Ishikawa (cell line): ENCODE results near the gene AQP12B.

Experiments
- CEBPB ChIP-seq: IDR thresholded peaks from 2 replicates; pipeline ENCODE4 v1.6.1; 2012
- CREB1 ChIP-seq: IDR thresholded peaks from 2 replicates; pipeline ENCODE4 v1.6.1; 2012; ENCODE audit warnings: low read depth
- EGR1 ChIP-seq: IDR thresholded peaks from 2 replicates; pipeline ENCODE4 v1.6.1; 2012
- EP300 ChIP-seq: IDR thresholded peaks from 2 replicates; pipeline ENCODE4 v1.6.1; 2012; ENCODE audit warnings: borderline replicate concordance
- FOXM1 ChIP-seq: IDR thresholded peaks from 2 replicates; pipeline ENCODE4 v1.6.1; 2012; ENCODE audit warnings: low read depth, borderline replicate concordance
- NFIC ChIP-seq: IDR thresholded peaks from 2 replicates; pipeline ENCODE4 v1.6.1; 2012
- RAD21 ChIP-seq: IDR thresholded peaks from 2 replicates; pipeline ENCODE4 v1.6.1; 2012; ENCODE audit warnings: low read depth
- TAF1 ChIP-seq: IDR thresholded peaks from 2 replicates; pipeline ENCODE4 v1.6.1; 2012; ENCODE audit warnings: low read depth, mild to moderate bottlenecking
- TCF12 ChIP-seq: IDR thresholded peaks from 2 replicates; pipeline ENCODE4 v1.6.1; 2012; ENCODE audit warnings: low read depth
- TEAD4 ChIP-seq: IDR thresholded peaks from 2 replicates; pipeline ENCODE4 v1.6.1; 2012
- YY1 ChIP-seq: IDR thresholded peaks from 2 replicates; pipeline ENCODE4 v1.6.1; 2012; ENCODE audit warnings: low read depth
- ZBTB7A ChIP-seq: IDR thresholded peaks from 2 replicates; pipeline ENCODE4 v1.6.1; 2012; ENCODE audit warnings: low read depth
- TF ChIP-seq, protein P1 (sequence below): IDR thresholded peaks from 2 replicates; pipeline ENCODE4 v1.6.1; 2012
- TF ChIP-seq, protein P2 (sequence below): IDR thresholded peaks from 2 replicates; pipeline ENCODE4 v1.6.1; 2012; ENCODE audit warnings: low read depth, mild to moderate bottlenecking
- TF ChIP-seq, protein P3 (sequence below): IDR thresholded peaks from 2 replicates; pipeline ENCODE4 v1.6.1; 2012

Gene AQP12B

DNA sequence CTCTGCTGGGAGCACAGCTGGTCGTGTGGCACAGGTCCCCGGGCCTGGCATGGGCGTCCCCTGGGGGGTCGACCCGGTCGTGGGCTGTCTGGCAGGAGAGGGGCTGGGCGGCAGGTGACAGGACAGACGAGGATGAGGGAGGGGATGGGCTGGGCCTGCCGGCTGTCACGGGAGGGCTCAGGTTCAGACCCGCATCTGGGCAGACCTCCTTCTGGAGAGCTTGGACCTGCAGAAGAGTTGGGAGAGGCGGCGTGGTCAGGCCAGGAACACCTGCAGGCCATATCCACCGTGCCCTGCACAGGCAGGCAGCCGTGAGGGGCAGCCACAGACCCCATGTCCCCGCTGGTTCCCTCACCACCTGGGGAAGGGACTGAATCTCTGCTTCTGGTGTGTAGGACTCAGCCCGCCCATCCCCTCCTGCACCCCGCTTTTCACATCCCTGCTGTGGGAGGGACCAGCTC is 34.5 kb upstream of the AQP12B start:
- TF ChIP-seq TAF1, result no peak
- TF ChIP-seq, protein P1, sequence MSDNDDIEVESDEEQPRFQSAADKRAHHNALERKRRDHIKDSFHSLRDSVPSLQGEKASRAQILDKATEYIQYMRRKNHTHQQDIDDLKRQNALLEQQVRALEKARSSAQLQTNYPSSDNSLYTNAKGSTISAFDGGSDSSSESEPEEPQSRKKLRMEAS, result no peak
- TF ChIP-seq CEBPB, result no peak
- TF ChIP-seq TCF12, result no peak
- no peak for TF ChIP-seq YY1
- no peak for TF ChIP-seq FOXM1
- no peak for TF ChIP-seq RAD21
- no peak for TF ChIP-seq EP300
- no peak for TF ChIP-seq NFIC
- no peak for TF ChIP-seq TEAD4
- TF ChIP-seq, protein P2, sequence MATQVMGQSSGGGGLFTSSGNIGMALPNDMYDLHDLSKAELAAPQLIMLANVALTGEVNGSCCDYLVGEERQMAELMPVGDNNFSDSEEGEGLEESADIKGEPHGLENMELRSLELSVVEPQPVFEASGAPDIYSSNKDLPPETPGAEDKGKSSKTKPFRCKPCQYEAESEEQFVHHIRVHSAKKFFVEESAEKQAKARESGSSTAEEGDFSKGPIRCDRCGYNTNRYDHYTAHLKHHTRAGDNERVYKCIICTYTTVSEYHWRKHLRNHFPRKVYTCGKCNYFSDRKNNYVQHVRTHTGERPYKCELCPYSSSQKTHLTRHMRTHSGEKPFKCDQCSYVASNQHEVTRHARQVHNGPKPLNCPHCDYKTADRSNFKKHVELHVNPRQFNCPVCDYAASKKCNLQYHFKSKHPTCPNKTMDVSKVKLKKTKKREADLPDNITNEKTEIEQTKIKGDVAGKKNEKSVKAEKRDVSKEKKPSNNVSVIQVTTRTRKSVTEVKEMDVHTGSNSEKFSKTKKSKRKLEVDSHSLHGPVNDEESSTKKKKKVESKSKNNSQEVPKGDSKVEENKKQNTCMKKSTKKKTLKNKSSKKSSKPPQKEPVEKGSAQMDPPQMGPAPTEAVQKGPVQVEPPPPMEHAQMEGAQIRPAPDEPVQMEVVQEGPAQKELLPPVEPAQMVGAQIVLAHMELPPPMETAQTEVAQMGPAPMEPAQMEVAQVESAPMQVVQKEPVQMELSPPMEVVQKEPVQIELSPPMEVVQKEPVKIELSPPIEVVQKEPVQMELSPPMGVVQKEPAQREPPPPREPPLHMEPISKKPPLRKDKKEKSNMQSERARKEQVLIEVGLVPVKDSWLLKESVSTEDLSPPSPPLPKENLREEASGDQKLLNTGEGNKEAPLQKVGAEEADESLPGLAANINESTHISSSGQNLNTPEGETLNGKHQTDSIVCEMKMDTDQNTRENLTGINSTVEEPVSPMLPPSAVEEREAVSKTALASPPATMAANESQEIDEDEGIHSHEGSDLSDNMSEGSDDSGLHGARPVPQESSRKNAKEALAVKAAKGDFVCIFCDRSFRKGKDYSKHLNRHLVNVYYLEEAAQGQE, result no peak
- no peak for TF ChIP-seq ZBTB7A
- TF ChIP-seq, protein P3, sequence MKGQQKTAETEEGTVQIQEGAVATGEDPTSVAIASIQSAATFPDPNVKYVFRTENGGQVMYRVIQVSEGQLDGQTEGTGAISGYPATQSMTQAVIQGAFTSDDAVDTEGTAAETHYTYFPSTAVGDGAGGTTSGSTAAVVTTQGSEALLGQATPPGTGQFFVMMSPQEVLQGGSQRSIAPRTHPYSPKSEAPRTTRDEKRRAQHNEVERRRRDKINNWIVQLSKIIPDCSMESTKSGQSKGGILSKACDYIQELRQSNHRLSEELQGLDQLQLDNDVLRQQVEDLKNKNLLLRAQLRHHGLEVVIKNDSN, result no peak
- TF ChIP-seq CREB1, result no peak
- no peak for TF ChIP-seq EGR1

DNA sequence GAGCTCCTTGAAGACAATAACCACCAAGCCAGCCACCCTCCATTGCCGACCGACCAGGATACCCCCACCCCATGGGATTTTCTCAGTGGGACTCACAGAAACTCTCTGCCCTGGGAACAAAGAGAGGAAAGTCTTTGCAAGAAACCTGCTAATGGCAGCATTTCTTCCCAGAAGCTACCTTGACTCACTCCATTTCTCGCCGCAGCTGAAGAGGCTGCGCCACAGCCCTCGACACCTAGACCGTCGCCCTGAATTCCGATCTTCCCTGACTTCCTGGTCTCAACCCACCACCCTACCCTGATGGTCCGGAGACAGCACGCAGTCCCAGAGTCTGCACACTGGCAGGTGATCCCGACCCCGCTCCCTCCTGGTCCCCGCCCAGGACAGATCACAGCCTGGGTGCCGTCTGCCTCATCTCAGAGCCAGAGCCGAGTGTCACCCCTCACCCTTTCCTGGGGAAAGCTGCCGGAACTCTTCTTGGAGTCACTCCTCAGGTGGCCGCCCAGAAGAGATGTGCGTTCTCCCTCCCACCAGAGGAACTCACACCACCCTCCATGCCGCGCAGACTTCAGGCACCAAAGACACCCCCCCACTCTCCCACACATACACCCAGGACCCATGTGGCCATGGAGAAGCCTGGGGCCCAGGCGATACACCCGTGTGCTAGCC is 33.6 kb upstream of the AQP12B start:
- no peak for TF ChIP-seq TEAD4
- TF ChIP-seq NFIC, result no peak
- TF ChIP-seq EP300, result no peak
- no peak for TF ChIP-seq ZBTB7A
- TF ChIP-seq TCF12, result no peak
- TF ChIP-seq, protein P1, result no peak
- no peak for TF ChIP-seq CEBPB
- TF ChIP-seq EGR1, result no peak
- no peak for TF ChIP-seq FOXM1
- no peak for TF ChIP-seq TAF1
- no peak for TF ChIP-seq RAD21
- TF ChIP-seq, protein P2, result no peak
- TF ChIP-seq, protein P3, result no peak
- no peak for TF ChIP-seq YY1

DNA sequence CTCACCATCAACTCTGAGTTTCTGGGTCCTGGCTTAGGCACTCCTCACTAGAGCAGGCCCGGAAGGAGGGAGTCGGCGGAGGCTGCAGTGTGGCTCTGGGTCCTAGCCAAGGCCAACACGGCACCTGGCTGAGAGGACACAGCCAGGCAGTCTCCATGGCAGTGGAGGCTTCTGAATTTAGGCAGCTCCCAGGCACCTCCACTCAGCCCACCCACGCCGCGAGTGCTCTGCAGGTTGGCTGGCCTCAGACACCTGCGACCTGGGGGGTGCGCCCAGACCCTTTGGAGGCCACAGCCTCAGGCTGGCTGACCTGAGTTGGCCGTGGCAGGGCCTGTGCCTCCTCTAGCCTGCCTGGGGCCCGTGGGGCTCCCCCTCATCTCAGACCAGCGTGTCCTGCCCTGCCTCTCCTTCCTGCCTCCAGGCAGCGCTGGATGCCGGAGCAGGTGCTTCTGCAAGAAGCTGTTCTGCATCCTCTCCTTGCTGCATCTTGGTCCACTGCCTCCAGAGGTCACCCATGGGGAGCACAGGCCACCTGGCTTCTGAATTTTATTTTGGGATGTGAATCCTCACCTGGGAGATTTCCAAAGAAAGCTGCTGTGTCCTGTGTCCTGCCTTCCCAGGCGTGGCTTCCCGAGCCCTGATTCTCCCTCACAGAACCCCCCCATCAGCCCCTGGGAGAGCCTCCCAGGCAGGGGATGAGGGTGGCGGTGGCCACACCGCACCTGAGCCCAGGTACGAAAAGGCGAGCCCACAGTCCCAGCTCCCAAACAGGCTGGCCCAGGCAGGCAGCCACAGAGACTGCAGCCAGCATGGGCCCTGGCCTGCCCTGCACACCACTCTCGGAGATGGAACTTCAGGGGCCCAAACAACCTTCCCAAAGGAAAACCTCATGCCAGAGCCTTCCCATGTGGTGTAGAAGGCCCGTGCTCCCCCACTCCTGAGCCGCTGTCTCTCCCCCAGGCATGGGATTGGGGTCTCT is 32.4 kb upstream of the AQP12B start:
- TF ChIP-seq NFIC (no peak), ZBTB7A (no peak)

DNA sequence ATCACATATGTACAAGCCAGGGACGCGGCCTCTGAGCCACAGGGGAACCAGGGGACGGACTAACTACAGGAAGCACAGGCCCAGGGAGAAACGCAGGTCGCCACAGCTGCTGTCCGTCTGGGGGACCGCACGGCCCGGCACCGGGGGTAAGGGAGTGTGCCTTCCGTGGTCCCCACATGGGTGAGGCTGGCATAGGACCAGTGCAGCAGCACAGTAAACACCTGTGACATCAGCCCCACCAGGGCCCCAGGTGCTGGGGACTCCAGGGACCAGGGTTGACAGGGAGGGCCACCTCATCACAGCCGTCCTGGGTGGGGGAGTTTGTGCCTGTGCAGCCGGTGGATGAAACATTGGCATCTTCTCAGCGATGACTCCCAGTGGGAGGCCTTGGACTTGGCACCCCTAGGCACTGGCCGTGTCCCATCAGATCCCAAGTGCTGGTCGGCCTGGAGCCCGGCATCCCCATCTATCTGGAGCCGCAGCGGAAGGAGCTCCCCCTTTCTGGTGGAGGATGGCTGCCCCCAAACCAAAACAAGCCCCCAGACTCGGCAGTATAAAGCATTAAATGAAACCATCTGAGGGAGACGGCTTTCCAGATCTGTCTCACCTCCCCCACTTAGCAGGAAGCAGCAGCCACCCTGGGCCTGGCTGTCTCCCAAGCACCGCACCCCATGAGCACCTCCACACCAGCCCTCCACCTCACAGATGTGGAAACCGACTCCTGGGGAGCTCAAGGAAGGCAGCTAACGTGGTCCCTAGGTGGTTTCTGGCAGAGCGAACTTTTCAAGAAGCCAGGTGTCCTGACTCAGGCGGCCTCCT is 31.5 kb upstream of the AQP12B start:
- TF ChIP-seq TCF12 (no peak), EGR1 (no peak), CREB1 (no peak), CEBPB (no peak), FOXM1 (no peak), RAD21 (no peak), YY1 (no peak), TAF1 (no peak), ZBTB7A (no peak), NFIC (no peak), EP300 (no peak), TEAD4 (no peak)
- TF ChIP-seq, protein P3, result no peak
- TF ChIP-seq, protein P1, result no peak
- TF ChIP-seq, protein P2, result no peak
